ENCODE results near the gene ANO1.
A peak's percentile ranks its signal among the peaks of the same experiment; 100 is the strongest.

DNA sequence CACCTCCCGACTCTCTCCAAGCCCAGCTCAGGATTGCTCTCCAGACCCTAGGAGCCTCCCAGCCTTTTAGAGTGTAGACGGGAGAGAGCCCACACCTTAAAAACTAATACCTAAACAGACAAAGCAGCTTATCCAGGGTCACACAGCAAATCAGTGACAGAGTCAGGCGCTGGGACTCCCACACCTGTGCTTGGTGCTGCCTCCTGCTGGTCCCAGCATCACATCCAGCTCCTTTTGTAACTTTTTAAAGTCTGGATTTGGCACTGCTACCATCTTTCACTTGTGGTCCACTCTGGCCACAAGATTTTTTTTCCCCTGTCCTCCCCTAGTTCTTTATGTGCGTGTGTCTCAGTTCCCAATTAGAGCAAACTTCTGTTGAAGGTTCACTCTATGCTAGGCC, 4.7 kb downstream of the ANO1 start:
- TF ChIP-seq POLR2AphosphoS5 (IDR thresholded peaks at IDR 0.05; ENCODE audit: low read depth, low read length): no peak
- TF ChIP-seq GABPA (IDR thresholded peaks at IDR 0.05; ENCODE audit: low read depth): no peak
- TF ChIP-seq, protein P1, sequence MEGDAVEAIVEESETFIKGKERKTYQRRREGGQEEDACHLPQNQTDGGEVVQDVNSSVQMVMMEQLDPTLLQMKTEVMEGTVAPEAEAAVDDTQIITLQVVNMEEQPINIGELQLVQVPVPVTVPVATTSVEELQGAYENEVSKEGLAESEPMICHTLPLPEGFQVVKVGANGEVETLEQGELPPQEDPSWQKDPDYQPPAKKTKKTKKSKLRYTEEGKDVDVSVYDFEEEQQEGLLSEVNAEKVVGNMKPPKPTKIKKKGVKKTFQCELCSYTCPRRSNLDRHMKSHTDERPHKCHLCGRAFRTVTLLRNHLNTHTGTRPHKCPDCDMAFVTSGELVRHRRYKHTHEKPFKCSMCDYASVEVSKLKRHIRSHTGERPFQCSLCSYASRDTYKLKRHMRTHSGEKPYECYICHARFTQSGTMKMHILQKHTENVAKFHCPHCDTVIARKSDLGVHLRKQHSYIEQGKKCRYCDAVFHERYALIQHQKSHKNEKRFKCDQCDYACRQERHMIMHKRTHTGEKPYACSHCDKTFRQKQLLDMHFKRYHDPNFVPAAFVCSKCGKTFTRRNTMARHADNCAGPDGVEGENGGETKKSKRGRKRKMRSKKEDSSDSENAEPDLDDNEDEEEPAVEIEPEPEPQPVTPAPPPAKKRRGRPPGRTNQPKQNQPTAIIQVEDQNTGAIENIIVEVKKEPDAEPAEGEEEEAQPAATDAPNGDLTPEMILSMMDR (IDR thresholded peaks at IDR 0.05): peak; percentile 25; the same call in 1 of the 2 replicates
- TF ChIP-seq, protein P2, sequence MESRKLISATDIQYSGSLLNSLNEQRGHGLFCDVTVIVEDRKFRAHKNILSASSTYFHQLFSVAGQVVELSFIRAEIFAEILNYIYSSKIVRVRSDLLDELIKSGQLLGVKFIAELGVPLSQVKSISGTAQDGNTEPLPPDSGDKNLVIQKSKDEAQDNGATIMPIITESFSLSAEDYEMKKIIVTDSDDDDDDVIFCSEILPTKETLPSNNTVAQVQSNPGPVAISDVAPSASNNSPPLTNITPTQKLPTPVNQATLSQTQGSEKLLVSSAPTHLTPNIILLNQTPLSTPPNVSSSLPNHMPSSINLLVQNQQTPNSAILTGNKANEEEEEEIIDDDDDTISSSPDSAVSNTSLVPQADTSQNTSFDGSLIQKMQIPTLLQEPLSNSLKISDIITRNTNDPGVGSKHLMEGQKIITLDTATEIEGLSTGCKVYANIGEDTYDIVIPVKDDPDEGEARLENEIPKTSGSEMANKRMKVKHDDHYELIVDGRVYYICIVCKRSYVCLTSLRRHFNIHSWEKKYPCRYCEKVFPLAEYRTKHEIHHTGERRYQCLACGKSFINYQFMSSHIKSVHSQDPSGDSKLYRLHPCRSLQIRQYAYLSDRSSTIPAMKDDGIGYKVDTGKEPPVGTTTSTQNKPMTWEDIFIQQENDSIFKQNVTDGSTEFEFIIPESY (IDR thresholded peaks at IDR 0.05; ENCODE audit: borderline replicate concordance, low read depth): no peak
- no peak for TF ChIP-seq RXRA (IDR thresholded peaks at IDR 0.05; ENCODE audit: borderline replicate concordance, low read depth)
- no peak for TF ChIP-seq TCF12 (IDR thresholded peaks at IDR 0.05)
- no peak for TF ChIP-seq SIN3A (IDR thresholded peaks at IDR 0.05; ENCODE audit: borderline replicate concordance, low read depth, low read length)
